ENCODE data around the gene PLA2G7. TPM values are rescaled to one million over a fixed set of nuclear protein-coding genes. Genes with fewer than 3 reads are reported as not detected.

Gene PLA2G7
- total RNA-seq, 1 experiment from 2014 or later, result 1.7 TPM

GRCh38 chr6:46756469-46757213 lies 21.5 kb upstream of the PLA2G7 start:
- peaks cover 2% of the 10 kb centered on the region for H3K27me3 Mint-ChIP-seq (ENCODE audit: low read depth)
- Histone ChIP-seq H3K9ac (ENCODE audit: extremely low read depth, insufficient read length, low read length) (no peak overlapping the region), H2BK12ac (ENCODE audit: insufficient read length, low read depth, low read length) (no peak overlapping the region), H3T11ph (ENCODE audit: low read length) (no peak overlapping the region), H4K5ac (ENCODE audit: insufficient read length, low read depth, low read length) (no peak overlapping the region), H3K23me2 (ENCODE audit: insufficient read length, low read depth, low read length, poor library complexity, severe bottlenecking) (no peaks in the 10 kb centered on the region), H2AFZ (ENCODE audit: low read length) (no peak overlapping the region), H2AK5ac (ENCODE audit: insufficient read length, low read length) (no peak overlapping the region), H3K27ac (ENCODE audit: insufficient read length, low read depth, low read length) (no peak overlapping the region), H3K79me1 (ENCODE audit: insufficient read depth, low read depth, low read length, poor library complexity, severe bottlenecking) (no peaks in the 10 kb centered on the region), H2BK20ac (ENCODE audit: low read depth, low read length, poor library complexity, severe bottlenecking) (no peak overlapping the region), H3K4me2 (ENCODE audit: insufficient read depth, insufficient read length, low read length) (no peak overlapping the region), H3K4me1 (ENCODE audit: insufficient read depth, low read length) (no peaks in the 10 kb centered on the region; the same call in 1 of the 2 replicates), H2BK120ac (ENCODE audit: low read depth, low read length, poor library complexity, severe bottlenecking) (no peak overlapping the region), H3K14ac (ENCODE audit: insufficient read depth, low read length) (no peak overlapping the region), H4K91ac (ENCODE audit: insufficient read length, low read depth, low read length) (no peak overlapping the region), H3K18ac (ENCODE audit: insufficient read length, low read depth, low read length) (no peak overlapping the region), H2BK5ac (ENCODE audit: insufficient read length, low read length) (no peak overlapping the region), H2BK15ac (ENCODE audit: low read depth, low read length) (no peak overlapping the region), H3K56ac (ENCODE audit: insufficient read length, low read depth, low read length) (no peak overlapping the region), H3K27me3 (ENCODE audit: insufficient read depth, low read length) (no peaks in the 10 kb centered on the region), H4K8ac (replicated peaks; ENCODE audit: insufficient read length, low read depth, low read length) (no peak overlapping the region), H4K20me1 (ENCODE audit: control insufficient read depth, insufficient read depth, insufficient read length) (no peaks in the 10 kb centered on the region), H3K79me2 (ENCODE audit: insufficient read depth, low read length) (no peaks in the 10 kb centered on the region), H3K9me3 (ENCODE audit: control insufficient read depth, low read depth, low read length) (no peaks in the 10 kb centered on the region), H3K23ac (ENCODE audit: insufficient read length, low read depth, low read length) (no peak overlapping the region), H3K4ac (ENCODE audit: low read depth, low read length) (no peak overlapping the region)
- TF ChIP-seq CTCF (conservative IDR thresholded peaks at IDR 0.05), result no peak
- no peaks in the 10 kb centered on the region for H3K9me3 Mint-ChIP-seq
- DNase-seq, result no peak
- no peaks in the 10 kb centered on the region for H3K36me3 Mint-ChIP-seq (ENCODE audit: insufficient read depth in 1 of 3, low read depth in 3 of 3)
- no peak overlapping the region for H3K27ac Mint-ChIP-seq
- no peak overlapping the region for H3K4me3 Mint-ChIP-seq
- H3K4me1 Mint-ChIP-seq, result peaks cover 3% of the 10 kb centered on the region in 2 experiments; a peak in 3 of 4 replicates
- WGBS (ENCODE audit: extremely low coverage, insufficient read length, low lambda C conversion rate), result 100% methylated on average over 1 of the region's 7 CpGs
